Stimulated activated CD8-positive, alpha-beta memory T cell treated with anti-CD3 and anti-CD28 coated beads, Interleukin-7, amount 100 ng/mL, for 4 hours (primary cell): ENCODE data around the gene SUOX.
"Not testable (repeated sequence)": the region's sequence is repeated elsewhere in the genome, so short reads cannot be mapped to it uniquely, and the experiment has no call there.

Source experiments
- DNase-seq, 2 donors: peaks; one replicate each; pipeline ENCODE4 v3.0.0-alpha.2; 2020; ENCODE audit warnings: low read depth in 2 of 2

Gene SUOX

DNA sequence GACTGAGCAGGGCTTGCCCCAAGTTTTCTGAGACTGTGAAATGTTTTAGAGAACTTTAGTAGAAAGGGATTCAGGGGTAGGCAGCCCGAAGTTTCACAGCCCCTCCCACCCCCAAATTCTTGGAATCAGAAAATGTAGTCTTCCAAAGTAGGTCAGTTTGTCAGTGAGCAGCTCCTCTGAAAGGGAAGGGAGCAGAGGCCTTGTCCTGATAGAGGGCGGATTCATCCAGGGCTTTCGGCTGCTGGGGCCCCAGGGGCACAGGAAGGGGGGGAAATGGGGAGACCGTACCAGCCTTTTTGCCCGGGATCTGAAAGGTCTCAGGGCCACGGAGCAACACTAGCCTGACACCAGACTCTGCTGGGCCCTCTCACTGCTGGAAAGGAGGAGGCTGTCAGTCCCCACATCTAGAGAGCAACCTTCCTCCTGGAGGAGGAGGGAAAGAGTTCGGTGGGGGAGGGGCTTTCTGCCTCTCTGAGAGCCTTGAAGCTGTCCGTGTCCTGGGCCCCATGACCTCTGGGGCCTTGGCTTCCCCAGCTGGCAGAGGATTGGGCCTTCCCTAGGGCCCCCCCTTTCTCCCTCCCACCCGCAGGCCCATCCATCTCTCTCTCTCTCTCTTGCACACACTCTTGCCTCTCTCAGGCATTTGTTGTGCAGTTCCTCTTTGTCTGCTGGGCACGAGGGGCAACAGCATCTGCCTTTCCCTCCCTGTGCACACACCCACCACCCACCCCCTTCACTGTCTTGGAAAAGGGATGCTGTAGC is 23.5 kb downstream of the SUOX start, which contains the start of gene IKZF4:
Gene IKZF4, plus strand, starts transcription at position 621 of the 762 bp plus-strand sequence. CDS start 451 bp downstream, outside the sequence.
- no peak for DNase-seq

DNA sequence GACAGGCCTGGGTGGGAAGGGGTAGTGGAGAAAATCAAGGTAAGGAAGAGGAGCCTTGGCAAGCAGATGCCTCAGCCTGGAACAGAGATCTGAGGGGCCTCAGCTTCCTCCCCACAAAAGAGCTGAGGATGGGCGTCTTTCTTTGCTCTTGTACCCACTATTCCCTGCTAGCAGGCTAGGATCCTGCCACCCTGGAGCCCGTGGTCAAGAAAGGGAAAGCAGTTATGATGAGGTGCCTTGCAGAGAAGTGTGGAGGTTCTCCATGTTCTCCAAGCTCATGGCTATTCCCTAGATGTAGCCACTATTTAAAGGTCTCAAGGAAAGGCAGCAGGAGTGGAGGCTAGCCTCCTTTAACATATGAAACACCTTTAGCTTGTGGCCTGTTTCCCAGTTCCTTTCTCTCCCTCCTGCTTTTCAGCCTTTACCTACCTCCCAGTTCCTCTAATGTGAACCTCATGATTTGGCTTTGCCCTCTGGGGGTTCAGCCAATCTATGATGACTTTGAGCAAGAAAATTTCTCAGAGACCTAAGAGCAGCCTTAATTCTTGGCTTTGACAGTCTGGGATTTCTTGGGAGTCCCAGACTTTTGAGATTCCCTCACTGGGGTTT is 24.9 kb downstream of the SUOX start:
- no peak for DNase-seq

DNA sequence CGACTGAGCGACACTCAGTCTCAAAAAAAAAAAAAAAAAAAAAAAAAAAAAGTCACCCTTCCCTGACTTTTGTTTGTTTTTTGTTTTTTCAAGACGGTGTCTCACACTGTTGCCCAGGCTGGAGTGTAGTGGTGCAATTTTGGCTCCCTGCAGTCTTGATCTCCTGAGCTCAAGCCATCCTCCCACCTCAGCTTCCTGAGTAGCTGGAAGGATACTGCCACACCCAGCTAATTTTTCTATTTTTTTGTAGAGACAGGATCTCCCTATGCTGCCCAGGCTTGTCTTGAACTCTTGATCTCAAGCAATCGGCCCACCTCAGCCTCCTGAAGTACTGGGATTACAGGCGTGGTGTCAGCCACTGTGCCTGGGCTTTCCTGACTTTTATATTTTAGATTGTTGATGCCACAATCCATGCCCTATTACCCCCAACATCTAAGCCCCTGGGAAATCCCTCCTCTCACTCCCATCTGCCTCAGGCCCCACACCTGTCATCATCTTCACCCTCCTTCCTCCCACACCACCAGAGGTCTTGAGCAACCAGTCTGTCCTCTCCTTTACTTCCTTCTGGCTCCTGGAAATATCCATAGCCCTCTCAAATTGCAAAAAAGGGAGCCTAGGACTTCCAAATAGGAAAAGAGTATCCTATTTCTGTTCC is 31.6 kb downstream of the SUOX start:
- no peak for DNase-seq

DNA sequence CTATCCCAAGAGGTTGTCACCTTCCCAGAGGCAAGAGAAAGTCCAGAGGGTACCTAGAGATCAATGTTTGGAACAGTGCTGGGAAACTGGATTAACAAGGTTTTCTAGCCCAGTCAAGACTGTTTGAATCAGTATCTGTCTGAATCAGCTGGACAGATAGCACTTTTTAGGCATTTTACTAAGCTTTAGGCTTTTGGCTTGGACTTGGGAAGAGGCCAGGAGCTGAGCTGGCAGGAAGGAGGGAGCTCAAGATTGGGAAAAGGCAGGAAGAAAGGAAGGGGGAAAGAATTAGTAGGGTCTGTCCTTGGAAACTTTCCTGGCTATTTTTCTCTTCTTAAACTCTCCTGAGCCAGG is 32.1 kb downstream of the SUOX start:
- no peak for DNase-seq

DNA sequence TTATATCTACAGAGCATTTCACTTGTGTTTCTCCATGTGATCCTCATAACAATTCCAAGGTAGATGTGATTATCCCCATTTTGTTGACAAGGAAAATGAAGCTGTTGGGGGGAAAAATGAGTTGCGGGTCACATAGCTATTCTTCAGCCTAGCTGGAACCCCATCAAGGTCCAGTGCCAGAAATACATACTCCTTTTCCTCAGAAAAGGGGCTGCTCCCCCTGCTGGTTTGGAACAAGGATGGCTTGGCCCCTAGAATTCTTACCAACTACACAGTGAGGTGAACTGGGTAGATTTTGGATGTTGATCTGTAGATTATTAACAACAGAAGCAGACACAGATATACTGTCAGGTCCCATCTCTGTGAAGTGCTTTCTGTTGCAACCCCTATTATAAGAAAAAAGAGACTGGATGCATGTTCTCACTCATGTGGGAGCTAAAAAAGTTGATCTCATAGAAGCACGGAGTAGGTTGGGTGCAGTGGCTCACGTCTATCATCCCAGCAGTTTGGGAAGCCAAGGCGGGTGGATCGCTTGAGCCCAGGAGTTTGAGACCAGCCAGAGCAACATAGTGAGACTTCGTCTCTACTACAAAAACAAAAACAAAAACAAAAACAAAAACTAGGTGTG is 32.7 kb downstream of the SUOX start:
- DNase-seq = peak in 1 of 2 donors; percentile 20

DNA sequence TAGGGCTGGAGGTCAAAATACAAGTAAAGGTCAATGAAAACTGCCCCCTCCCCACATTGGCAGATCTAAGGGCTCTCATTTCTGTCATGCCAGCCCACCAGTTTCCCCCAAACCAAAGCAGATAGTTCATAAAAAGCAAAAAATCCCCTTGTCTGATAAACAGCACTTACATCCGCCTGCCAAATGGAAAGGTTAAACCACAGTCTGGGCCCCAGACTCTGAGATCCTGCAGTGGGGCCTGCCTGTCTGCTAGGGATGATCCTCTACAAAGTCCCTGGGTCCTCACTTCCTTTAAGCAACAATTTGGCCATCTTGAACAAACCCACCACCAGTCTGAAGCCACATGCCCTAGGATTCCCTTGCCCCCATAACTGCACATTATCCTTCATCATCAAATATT is 34.9 kb downstream of the SUOX start:
- no peak for DNase-seq

DNA sequence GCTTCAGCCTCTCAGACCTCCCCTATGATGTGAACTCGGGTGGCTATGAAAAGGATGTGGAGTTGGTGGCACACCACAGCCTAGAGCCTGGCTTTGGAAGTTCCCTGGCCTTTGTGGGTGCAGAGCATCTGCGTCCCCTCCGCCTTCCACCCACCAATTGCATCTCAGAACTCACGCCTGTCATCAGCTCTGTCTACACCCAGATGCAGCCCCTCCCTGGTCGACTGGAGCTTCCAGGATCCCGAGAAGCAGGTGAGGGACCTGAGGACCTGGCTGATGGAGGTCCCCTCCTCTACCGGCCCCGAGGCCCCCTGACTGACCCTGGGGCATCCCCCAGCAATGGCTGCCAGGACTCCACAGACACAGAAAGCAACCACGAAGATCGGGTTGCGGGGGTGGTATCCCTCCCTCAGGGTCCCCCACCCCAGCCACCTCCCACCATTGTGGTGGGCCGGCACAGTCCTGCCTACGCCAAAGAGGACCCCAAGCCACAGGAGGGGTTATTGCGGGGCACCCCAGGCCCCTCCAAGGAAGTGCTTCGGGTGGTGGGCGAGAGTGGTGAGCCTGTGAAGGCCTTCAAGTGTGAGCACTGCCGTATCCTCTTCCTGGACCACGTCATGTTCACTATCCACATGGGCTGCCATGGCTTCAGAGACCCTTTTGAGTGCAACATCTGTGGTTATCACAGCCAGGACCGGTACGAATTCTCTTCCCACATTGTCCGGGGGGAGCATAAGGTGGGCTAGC is 37.7 kb downstream of the SUOX start:
- DNase-seq = peak in 1 of 2 donors; percentile 7

DNA sequence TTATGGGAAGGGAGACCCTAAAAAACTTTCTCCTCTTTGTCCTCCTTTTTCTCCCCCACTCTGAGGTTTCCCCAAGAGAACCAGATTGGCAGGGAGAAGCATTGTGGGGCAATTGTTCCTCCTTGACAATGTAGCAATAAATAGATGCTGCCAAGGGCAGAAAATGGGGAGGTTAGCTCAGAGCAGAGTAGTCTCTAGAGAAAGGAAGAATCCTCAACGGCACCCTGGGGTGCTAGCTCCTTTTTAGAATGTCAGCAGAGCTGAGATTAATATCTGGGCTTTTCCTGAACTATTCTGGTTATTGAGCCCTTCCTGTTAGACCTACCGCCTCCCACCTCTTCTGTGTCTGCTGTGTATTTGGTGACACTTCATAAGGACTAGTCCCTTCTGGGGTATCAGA is 40.1 kb downstream of the SUOX start:
- no peak for DNase-seq

DNA sequence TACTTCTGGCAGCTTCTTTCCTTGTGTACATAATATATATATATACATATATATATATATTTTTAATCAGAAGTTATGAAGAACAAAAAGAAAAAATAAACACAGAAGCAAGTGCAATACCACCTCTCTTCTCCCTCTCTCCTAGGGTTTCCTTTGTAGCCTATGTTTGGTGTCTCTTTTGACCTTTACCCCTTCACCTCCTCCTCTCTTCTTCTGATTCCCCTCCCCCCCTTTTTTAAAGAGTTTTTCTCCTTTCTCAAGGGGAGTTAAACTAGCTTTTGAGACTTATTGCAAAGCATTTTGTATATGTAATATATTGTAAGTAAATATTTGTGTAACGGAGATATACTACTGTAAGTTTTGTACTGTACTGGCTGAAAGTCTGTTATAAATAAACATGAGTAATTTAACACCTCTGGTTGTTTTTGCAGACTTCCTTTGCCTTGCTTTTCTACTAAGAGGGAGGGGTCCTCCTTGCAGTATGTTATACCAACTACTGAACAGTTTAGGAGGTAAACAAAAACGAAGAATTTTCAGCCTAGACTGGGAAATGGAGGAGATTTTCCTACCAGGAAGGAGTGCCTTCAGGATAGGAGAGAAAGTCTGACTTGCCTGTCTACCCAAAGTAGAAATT is 41.1 kb downstream of the SUOX start:
- no peak for DNase-seq

DNA sequence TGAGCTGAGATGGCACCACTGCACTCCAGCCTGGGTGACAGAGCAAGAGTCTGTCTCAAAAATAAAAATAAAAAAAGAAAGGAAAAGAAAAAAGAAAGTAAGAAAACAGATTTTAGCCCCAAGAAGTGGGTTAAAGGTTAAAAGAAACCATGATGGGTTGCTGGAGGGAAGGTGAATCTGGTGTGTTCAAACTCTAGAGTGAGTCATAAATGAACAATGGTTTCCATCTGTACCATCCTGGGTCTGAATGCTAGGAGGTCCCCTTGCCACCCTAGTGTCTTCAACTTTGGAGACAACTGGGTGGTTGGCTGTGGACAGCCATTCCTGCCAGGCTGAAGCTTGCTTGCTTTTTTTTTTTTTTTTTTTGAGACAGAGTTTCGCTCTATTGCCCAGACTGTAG is 43.1 kb downstream of the SUOX start:
- no peak for DNase-seq

DNA sequence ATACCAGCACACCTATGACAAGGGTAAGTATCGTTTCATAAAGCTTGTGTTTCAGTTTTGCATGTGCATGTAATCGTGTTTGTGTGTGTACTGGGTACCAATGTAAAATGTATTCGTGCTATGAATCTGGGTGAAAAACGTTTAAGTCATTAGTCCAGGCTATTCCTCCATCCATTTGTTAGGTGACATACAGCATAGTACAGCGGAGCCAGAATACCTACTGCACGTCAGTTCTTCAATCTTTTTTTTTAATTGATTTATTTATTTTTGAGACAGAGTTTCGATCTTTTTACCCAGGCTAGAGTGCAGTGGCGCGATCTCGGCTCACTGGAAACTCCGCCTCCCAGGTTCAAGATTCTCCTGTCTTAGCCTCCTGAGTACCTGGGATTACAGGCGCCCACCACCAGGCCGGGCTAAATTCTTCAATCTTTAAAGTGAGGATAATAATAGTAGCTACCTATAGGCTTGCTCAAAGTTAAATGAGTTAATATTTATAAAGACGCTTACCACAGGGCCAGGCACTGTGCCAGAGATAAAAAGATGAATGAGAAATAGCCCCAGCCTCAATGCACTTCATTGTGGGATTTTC is 44.0 kb downstream of the SUOX start:
- DNase-seq = no peak

DNA sequence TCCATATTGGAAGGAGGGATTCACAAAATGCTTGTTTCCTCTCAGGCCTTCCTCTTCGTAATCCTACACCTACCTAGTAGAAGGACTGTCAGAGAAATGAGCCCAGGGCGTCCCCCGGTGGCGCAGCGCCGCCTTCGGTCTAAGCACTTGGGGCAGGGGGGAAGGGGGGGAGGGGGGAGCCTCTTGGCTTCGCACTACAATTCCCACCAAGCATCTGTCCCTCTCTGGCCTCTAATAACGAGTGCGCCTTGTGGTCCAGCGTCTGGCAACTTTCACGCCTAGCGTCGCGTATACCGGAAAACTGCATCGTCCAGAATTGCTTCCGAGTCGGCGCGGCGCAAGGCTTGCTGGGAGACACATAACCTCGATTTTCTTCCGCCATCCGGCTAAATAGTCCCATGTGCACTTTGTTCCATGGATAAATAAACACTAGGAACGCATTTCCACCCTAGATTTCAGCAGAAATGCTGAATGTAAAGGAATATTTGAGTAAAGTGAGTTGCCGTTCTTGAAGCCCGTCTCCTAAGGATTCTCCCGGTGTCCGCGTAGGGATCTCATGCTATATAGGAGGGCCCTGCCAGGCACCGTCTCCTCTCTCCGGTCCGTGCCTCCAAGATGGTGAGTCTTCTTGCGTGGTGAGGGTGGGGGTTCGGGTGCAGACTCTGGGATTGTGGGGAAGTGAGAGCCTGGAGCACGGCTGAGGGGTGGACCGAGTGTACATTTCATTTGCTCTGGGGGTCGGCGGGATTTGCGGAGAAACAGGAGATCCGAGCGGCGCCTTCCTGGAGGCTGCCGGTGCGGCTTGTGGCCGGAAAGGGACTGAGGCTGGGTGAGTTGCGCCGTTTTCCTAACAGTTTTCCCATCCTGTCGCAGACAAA is 44.7 kb downstream of the SUOX start, which contains the start of gene RPS26:
Gene RPS26, plus strand, starts transcription at position 367 of the 878 bp plus-strand sequence. Its CDS starts 249 bp downstream, at position 616.
- DNase-seq = peak; percentile 86 to 90

DNA sequence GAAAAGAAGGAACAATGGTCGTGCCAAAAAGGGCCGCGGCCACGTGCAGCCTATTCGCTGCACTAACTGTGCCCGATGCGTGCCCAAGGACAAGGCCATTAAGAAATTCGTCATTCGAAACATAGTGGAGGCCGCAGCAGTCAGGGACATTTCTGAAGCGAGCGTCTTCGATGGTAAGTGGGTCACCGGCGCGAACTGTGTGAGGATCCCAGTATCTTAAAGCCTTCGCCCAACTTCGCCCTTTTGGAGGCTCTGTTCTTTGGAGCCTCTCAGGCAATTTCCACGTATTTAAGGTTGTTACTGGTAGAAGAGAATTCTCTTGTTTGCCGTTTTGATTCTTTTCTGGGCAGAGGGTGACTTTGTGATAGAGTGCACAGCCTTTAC is 45.3 kb downstream of the SUOX start:
- DNase-seq = not testable (repeated sequence)

DNA sequence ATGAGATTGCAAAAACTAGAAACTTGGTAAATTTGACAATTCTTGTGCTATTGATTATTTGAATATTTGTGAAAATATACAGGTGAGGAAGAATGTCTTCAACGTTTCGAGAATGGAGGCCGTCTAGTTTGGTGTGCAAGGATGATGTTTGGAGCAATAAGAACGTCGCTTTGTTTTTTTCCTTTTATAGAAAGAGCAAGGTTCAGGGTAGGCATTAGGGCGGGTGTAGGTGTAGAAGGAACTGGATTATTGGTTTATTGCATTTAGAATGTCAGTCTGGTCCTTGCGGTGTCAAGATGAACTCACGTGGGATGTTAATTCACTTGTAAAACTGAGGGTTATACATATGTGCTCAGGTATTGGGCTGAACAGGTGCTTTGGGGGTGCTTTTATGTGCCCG is 45.8 kb downstream of the SUOX start:
- no peak for DNase-seq

DNA sequence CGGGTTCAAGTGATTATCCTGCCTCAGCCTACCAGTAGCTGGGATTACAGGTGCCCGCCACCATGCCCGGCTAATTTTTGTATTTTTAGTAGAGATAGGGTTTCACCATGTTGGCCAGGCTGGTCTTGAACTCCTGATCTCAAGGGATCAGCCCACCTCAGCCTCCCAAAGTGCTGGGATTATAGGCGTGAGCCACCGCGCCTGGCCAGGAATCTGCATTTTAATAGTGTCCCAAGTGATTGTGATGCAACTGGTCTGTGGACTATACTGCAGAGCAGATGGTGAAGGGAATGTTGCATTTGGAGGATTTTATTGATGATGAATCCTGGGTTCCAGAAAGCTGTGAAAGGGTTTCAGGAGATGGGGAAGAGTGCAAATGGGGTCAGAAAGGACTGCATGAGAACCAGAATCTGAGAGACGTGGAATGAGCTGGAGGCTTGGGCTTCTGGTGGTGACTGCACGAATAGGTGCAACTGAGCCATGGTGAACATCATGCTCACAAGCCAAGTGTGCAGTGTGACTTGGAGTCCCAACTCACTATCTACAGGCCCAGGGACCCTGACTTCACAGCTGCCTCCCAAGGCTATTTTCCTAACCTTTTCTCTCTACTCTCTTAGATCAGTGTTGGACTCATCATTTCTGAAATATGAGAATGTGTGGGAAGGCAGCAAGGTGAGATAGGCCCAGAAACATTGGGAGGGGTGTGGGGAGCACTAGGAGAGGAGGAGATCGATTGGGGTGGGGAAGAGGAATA is 49.1 kb downstream of the SUOX start:
- DNase-seq = no peak

DNA sequence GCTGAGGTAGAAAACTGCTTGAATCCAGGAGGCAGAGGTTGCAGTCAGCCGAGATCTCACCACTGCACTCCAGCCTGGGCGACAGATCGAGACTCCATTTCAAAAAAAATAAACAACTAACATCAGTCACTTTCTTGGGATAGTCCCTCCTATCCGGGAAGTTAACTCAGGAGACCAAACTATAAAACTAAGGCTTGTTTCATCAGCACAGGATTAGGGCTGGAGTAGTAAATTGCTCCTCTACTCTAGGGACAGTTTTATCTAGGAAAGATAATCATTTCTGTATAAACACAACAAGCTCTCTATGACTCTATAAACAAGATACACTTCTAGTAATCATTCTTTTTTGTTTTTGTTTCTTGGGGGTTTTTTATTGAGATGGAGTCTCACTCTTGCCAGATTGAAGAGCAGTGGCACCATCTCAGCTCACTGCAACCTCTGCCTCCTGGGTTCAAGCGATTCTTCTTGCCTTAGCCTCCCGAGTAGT is 56.4 kb downstream of the SUOX start:
- DNase-seq = no peak
